ENCODE measurements around the gene PACS1. TPM values are rescaled to one million over a fixed set of nuclear protein-coding genes. Genes with fewer than 3 reads are reported as not detected.
A peak's percentile ranks its signal among the peaks of the same experiment; 100 is the strongest.

PACS1 gene
- total and polyA plus RNA-seq, 2 donors (not counting 1 experiment from before 2014, with no cell fraction given) = 131 to 303 TPM

DNA sequence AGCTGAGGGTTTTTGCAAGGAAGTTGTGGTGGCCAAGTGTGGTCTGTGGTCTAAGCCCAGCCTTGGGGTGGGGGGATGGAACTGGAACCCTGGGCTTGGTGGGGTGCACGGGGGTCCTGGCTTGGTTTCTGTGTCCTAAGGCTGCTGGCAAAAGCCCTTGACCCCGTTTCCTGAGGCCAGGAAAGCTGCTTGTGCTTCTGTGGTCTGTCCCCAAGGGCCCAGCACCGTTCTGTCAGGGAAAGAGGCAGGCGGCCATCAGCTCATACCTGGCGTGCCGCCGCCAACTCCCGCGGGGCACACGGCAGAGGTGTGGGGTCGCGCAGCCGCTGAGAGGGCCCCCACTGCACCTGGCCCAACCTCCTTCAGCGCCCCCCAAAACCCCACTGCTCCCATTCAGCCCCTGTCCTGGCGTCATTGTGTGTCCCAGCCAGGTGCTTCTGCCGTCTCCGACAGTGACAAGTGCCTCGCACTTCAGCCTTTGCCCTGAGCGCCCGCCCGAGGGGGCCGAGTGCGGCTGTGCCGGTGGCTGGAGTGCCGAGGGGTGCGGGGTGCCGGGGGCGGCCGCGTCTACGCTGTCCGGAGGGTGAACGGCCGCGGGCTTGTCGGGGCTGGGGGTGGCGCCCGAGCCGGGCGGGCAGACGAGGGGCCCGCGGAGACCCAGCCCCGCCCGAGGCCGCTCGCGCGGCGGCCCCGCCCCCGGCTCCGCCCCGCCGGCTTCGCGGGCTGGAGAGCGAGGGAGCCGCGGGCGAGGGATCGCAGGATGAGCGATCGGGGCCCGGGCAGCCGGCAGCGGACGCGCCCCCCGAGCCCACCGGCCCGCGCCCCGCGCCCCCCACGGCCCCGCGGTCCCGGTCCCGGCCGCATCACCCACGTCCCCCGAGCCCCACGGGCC is 207.6 kb downstream of the PACS1 start, which contains the start of gene CNIH2:
CNIH2 (plus strand) TSS at position 705 of the 892 bp plus-strand sequence. CDS start 282 bp downstream, outside the sequence.
- peaks cover 10% of the 10 kb centered on the region for H3K79me2 ChIP-seq (ENCODE audit: control insufficient read depth, insufficient read depth, low read length)
- Mint-ChIP-seq H3K27ac (peak within 1 kb of the TSS; percentile 3), H3K4me3 (peak within 1 kb of the TSS; percentile 68), H3K27me3 (peaks cover 3% of the 10 kb centered on the region), H3K9me3 (ENCODE audit: insufficient read depth) (no peaks in the 10 kb centered on the region), H3K4me1 (peaks cover 34% of the 10 kb centered on the region)
- H4K20me1 ChIP-seq (ENCODE audit: control insufficient read depth, insufficient read depth, low read length, poor library complexity, severe bottlenecking) = peaks cover 39% of the 10 kb centered on the region
- peak within 1 kb of the TSS; percentile 95 for H3K4me2 ChIP-seq (replicated peaks; ENCODE audit: low read depth, low read length, poor library complexity, severe bottlenecking)
- intact Hi-C loops (cut with micrococcal nuclease) = no loop called here
- no peaks in the 10 kb centered on the region for H3K9me3 ChIP-seq (ENCODE audit: control extremely low read depth in 1 of 3, control insufficient read depth in 2 of 3, insufficient read depth in 1 of 3, low read length in 2 of 3)
- DNase-seq (peak; percentile 78), ATAC-seq (ENCODE audit: low read depth) (peak; percentile 44)
- CTCF ChIA-PET = no interaction called here
- WGBS (ENCODE audit: insufficient coverage) = 2% methylated on average over 84 of the region's 84 CpGs
- H2AFZ ChIP-seq (ENCODE audit: insufficient read depth, low read depth, low read length, poor library complexity, severe bottlenecking) = peak within 1 kb of the TSS; percentile 22
- peaks cover 0 to 38% of the 10 kb centered on the region in 2 experiments for H3K36me3 ChIP-seq (replicated peaks in 1 of 2; ENCODE audit: control extremely low read depth in 1 of 2, control insufficient read depth in 1 of 2, extremely low read depth in 1 of 2, insufficient read depth in 2 of 2, low read length in 1 of 2)
- H3K9ac ChIP-seq (ENCODE audit: low read length) = peak within 1 kb of the TSS; percentile 39
- H3K27me3 ChIP-seq (replicated peaks in 1 of 4; ENCODE audit: control extremely low read depth in 1 of 4, control insufficient read depth in 3 of 4, insufficient read depth in 4 of 4, low read length in 3 of 4) = peaks cover 0 to 16% (median 3%) of the 10 kb centered on the region in 4 experiments
- POLR2A ChIA-PET = interaction anchor here (0.6 to 0.9 kb wide), 3 partner anchors 9 to 35 kb away, joined by 3 to 8 read pairs (median 5); no protein-coding TSS in a partner anchor
- H3K27ac ChIP-seq (ENCODE audit: low read length in 2 of 2) = no peak within 1 kb of the TSS
- TF ChIP-seq, protein P1, sequence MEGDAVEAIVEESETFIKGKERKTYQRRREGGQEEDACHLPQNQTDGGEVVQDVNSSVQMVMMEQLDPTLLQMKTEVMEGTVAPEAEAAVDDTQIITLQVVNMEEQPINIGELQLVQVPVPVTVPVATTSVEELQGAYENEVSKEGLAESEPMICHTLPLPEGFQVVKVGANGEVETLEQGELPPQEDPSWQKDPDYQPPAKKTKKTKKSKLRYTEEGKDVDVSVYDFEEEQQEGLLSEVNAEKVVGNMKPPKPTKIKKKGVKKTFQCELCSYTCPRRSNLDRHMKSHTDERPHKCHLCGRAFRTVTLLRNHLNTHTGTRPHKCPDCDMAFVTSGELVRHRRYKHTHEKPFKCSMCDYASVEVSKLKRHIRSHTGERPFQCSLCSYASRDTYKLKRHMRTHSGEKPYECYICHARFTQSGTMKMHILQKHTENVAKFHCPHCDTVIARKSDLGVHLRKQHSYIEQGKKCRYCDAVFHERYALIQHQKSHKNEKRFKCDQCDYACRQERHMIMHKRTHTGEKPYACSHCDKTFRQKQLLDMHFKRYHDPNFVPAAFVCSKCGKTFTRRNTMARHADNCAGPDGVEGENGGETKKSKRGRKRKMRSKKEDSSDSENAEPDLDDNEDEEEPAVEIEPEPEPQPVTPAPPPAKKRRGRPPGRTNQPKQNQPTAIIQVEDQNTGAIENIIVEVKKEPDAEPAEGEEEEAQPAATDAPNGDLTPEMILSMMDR (IDR thresholded peaks at IDR 0.05) = no peak
- TF ChIP-seq EZH2 (IDR thresholded peaks at IDR 0.05; ENCODE audit: borderline replicate concordance, insufficient read depth, low read depth, low read length, poor library complexity, severe bottlenecking) = no peak
- peaks cover 22 to 27% of the 10 kb centered on the region in 2 donors for H3K4me1 ChIP-seq (ENCODE audit: control insufficient read depth in 2 of 2, insufficient read depth in 2 of 2, low read length in 2 of 2)
- peak within 1 kb of the TSS in 3 of 5 experiments; percentile 32 to 50 (median 40) for H3K4me3 ChIP-seq (ENCODE audit: control extremely low read depth in 1 of 5, extremely low read depth in 1 of 5, insufficient read depth in 1 of 5, low read depth in 2 of 5, low read length in 4 of 5)
